Breast epithelium (tissue), 3 donors: ENCODE results near the gene TNMD.

Source experiments
- POLR2AphosphoS5 ChIP-seq, 3 donors: sonication (generic); formaldehyde crosslinking; IDR thresholded peaks; one replicate each; pipeline ENCODE4 v1.6.1; 2017; ENCODE audit warnings: antibody characterized with exemption in 3 of 3
- TF ChIP-seq, protein P1 (sequence below), 3 donors: fragments of 450-650 bp; IDR thresholded peaks; one replicate each; pipeline ENCODE4 v1.5.1; 2016 to 2017; ENCODE audit warnings: antibody characterized with exemption in 3 of 3, mild to moderate bottlenecking in 3 of 3, moderate library complexity in 3 of 3

- TF ChIP-seq, protein P1, sequence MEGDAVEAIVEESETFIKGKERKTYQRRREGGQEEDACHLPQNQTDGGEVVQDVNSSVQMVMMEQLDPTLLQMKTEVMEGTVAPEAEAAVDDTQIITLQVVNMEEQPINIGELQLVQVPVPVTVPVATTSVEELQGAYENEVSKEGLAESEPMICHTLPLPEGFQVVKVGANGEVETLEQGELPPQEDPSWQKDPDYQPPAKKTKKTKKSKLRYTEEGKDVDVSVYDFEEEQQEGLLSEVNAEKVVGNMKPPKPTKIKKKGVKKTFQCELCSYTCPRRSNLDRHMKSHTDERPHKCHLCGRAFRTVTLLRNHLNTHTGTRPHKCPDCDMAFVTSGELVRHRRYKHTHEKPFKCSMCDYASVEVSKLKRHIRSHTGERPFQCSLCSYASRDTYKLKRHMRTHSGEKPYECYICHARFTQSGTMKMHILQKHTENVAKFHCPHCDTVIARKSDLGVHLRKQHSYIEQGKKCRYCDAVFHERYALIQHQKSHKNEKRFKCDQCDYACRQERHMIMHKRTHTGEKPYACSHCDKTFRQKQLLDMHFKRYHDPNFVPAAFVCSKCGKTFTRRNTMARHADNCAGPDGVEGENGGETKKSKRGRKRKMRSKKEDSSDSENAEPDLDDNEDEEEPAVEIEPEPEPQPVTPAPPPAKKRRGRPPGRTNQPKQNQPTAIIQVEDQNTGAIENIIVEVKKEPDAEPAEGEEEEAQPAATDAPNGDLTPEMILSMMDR (IDR thresholded peaks at IDR 0.05) = no peak
- no peak for TF ChIP-seq POLR2AphosphoS5 (IDR thresholded peaks at IDR 0.05)
Observed at GRCh38 chrX:100593581-100593980, 8.8 kb downstream of the TNMD start.
